LNCaP clone FGC (cell line): ENCODE measurements around the gene SLC25A13.

Experiments used
- DNase-seq: peaks from one replicate; pipeline ENCODE4 v3.0.0-alpha.2; 2011; ENCODE audit warnings: low read depth
- H3K4me3 ChIP-seq: 2 replicates; pipeline ENCODE4 v1.5.1; 2011; ENCODE audit warnings: mild to moderate bottlenecking, low read depth, low read length, control low read depth
- CTCF ChIP-seq: IDR thresholded peaks from 2 replicates; pipeline ENCODE4 v1.5.1; 2012; ENCODE audit warnings: mild to moderate bottlenecking; ENCODE audit not compliant: control insufficient read depth, insufficient read depth; ENCODE audit errors: extremely low read depth

SLC25A13 gene

DNA sequence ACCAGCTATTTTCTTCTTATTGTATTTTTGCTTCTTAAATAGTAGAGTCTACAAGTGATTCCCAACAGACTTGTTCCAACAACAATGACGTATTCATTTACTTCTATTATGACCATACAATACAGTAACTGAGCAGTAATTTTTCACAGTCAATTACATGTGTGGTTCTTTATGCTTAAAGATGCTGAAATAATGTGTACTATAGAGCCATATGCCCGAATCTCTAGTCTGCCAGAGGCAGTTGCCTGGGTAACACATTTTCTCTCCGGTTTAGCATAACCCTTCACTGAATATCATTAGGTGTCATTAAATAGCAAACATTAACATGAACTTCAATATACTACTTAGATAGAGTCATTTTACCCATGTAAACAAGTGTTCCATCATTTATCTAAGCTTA is 75.0 kb downstream of the SLC25A13 start:
- DNase-seq = no peak
- no peak overlapping the region for H3K4me3 ChIP-seq
- TF ChIP-seq CTCF = no peak

GRCh38 chr7:96244992-96245292 is 77.0 kb downstream of the SLC25A13 start:
- DNase-seq = no peak
- no peak for TF ChIP-seq CTCF
- no peak overlapping the region for H3K4me3 ChIP-seq

- peak; percentile 92 for DNase-seq
- no peak for TF ChIP-seq CTCF
- H3K4me3 ChIP-seq = no peak overlapping the region
These were observed 77.5 kb downstream of the SLC25A13 start for GRCh38 chr7:96244244-96244991.

GRCh38 chr7:96243241-96243640 is 78.7 kb downstream of the SLC25A13 start:
- no peak for DNase-seq
- TF ChIP-seq CTCF = no peak
- no peak overlapping the region for H3K4me3 ChIP-seq

GRCh38 chr7:96241855-96242254 is 80.0 kb downstream of the SLC25A13 start:
- H3K4me3 ChIP-seq = no peak overlapping the region
- no peak for TF ChIP-seq CTCF
- no peak for DNase-seq

- no peak for TF ChIP-seq CTCF
- H3K4me3 ChIP-seq = no peak overlapping the region
- DNase-seq = no peak
These were observed 82.7 kb downstream of the SLC25A13 start for GRCh38 chr7:96238976-96239766.
